Choroid plexus epithelial cell (primary cell): ENCODE data around the gene TCF7L2.

Experiments
- DNase-seq: peaks from one replicate; pipeline ENCODE4 v3.0.0-alpha.2; 2010; ENCODE audit warnings: low read depth
- H3K4me3 ChIP-seq: 2 replicates; pipeline ENCODE4 v1.5.1; 2011; ENCODE audit warnings: low read depth, mild to moderate bottlenecking, control low read depth, low read length, moderate library complexity
- CTCF ChIP-seq: conservative IDR thresholded peaks from 2 replicates; pipeline ENCODE4 v1.5.1; 2011; ENCODE audit warnings: low read depth, mild to moderate bottlenecking, control low read depth, inconsistent platforms, low read length, moderate library complexity

TCF7L2 gene

DNA sequence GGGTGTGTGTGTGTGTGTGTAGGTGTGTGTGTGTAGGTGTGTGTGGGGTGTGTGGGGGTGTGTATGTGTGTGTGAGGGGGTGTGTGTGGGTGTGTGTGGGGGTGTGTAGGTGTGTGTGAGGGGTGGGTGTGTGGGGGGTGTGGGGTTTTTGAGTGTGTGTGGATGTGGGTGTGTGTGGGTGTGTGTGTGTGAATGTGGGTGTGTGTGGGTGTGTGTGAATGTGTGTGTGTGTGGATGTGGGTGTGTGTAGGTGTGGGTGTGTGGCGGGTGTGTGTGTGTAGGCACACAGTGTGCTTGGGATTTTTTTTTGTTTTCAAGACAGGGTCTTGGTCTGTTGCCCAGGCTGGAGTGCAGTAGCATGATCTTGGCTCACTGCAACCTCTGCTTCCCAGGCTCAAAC lies 36.8 kb upstream of the TCF7L2 start:
- DNase-seq, result no peak
- no peak for TF ChIP-seq CTCF
- H3K4me3 ChIP-seq, result no peak overlapping the region

DNA sequence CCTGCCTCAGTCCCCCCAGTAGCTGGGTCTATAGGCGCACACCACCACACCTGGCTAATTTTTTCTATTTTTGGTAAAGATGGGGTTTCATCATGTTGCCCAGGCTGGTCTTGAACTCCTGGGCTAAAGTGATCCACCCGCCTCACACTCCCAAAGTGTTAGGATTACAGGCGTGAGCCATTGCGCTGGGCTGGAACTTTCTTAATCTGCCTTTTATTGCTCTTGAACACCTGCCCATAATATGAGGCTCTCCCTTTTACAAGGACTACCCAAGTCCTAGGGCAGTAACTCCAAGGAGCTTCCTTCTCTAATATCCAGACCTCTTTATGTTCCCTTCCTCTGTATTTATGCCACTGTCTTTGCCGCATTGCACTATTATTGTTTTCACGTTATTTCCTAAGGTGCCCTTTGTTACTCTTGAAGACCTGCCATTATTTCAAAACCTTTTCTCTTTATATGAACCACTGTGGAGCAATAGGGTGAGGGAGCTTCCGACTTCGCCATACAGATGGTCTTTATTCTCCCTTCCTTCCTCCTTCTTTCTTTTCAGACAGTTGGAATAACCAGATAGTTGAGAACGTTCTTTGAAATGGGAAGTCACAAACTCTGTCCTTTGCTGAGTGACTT lies 36.3 kb upstream of the TCF7L2 start:
- H3K4me3 ChIP-seq, result no peak overlapping the region
- TF ChIP-seq CTCF, result no peak
- DNase-seq, result no peak

- no peak for TF ChIP-seq CTCF
- no peak overlapping the region for H3K4me3 ChIP-seq
- no peak for DNase-seq
These were observed 35.6 kb upstream of the TCF7L2 start for GRCh38 chr10:112914288-112914952.

DNA sequence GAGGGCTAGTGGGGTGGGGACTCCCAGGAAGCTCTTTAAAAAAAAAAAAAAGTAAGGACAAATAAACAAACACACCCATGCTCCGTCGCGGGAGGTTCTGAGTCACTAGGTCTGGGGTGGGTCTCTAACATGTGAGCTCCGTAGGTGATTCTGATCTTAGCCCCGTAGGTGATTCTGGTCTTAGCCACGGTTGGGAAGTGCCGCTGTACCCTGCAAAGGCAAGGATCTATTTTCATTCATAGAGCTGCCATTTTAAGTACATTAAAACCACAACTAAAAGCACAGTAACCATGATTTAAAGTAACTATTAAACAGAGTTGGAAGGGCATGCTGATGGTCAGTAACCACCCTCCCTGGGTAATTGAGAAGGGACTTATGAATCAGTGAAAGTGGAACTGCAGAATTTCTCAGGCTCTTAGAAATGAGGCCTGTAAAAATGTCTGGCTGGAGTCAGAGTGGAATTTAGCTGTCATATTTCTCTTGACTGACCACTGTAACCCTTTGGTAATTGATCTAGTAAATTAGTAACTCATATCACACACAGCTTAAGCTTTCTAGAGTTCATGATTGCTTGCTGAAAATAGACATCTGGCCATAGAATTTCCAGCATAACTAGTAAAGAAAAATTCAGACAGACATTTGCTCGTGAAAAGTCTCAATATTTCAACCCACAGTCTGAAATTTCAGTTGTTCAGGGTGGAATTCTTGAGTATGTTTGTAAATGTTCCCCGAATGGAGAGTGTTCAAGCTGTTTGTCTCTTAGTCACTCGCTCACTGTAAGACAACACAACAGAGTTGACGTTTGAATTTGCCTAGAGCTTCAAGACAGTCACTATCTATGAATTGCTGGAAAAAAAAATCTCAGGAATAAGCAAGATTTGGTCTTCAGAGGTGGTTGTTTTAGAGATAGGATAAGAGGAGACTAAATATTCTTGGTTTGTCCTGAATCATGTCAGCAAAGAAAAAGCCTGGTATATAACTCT lies 34.2 kb upstream of the TCF7L2 start:
- no peak for TF ChIP-seq CTCF
- peak overlapping the region; percentile 16 for H3K4me3 ChIP-seq

GRCh38 chr10:112917681-112918080 lies 32.4 kb upstream of the TCF7L2 start:
- H3K4me3 ChIP-seq, result no peak overlapping the region
- no peak for DNase-seq
- TF ChIP-seq CTCF, result no peak

More for the DNA sequence above, 34.2 kb upstream of the TCF7L2 start:
- DNase-seq, result peak; percentile 58

DNA sequence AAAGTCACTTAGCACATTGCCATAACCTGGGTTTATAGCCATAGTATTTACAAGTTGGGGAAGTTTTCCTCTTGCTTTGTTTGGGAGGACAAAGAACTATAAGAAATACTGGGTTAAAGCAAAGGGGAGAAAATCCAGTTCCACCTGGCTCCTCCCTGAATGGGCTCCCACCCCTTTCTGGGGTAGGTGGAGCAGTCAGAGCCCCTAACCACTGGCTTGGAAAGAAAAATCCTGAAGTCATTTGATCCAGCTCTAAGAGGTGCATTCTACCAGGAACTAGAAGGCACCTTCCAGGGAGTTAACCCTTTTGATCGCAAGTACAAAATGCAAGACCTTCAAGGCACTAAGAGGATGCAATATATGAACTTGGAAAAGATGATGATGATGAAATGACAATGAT lies 31.3 kb upstream of the TCF7L2 start:
- H3K4me3 ChIP-seq, result no peak overlapping the region
- DNase-seq, result no peak
- TF ChIP-seq CTCF, result no peak
